Measurements from ENCODE around the gene MB21D2. TPM values are rescaled to one million over a fixed set of nuclear protein-coding genes. Genes with fewer than 3 reads are reported as not detected.

MB21D2 gene
- total RNA-seq, 2 donors from 2014 or later: 3.7 to 5.9 TPM

- Histone ChIP-seq H3K4me3 (no peak overlapping the region), H3K27me3 (no peaks in the 10 kb centered on the region), H3K27ac (no peak overlapping the region), H3K36me3 (no peaks in the 10 kb centered on the region), H3K9me3 (no peaks in the 10 kb centered on the region), H3K4me1 (peaks cover 0 to 17% of the 10 kb centered on the region in 2 donors)
- no peak for DNase-seq (ENCODE audit: low spot score)
- TF ChIP-seq, protein P1, sequence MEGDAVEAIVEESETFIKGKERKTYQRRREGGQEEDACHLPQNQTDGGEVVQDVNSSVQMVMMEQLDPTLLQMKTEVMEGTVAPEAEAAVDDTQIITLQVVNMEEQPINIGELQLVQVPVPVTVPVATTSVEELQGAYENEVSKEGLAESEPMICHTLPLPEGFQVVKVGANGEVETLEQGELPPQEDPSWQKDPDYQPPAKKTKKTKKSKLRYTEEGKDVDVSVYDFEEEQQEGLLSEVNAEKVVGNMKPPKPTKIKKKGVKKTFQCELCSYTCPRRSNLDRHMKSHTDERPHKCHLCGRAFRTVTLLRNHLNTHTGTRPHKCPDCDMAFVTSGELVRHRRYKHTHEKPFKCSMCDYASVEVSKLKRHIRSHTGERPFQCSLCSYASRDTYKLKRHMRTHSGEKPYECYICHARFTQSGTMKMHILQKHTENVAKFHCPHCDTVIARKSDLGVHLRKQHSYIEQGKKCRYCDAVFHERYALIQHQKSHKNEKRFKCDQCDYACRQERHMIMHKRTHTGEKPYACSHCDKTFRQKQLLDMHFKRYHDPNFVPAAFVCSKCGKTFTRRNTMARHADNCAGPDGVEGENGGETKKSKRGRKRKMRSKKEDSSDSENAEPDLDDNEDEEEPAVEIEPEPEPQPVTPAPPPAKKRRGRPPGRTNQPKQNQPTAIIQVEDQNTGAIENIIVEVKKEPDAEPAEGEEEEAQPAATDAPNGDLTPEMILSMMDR (IDR thresholded peaks at IDR 0.05): no peak
Measured at GRCh38 chr3:192915304-192915703, 2.4 kb downstream of the MB21D2 start.

DNA sequence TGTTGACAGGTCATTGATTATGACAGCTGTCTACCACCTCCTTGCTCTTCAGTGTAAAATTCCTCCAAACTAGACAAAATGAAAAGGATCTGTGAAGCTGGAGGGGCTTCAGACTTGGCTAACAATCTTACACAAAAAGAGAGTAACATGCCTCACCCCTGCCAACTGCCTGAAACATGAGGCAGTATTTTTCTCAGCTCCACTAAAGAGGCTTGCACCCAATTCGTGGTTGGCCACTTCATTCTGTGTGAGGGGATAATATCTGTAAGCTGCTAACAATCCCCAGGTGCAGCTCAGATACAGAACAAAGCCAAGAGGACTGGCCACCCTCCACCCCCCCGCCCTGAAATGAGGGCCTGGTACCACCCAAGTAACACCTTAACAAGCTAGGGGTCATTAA is 2.8 kb downstream of the MB21D2 start:
- Histone ChIP-seq H3K9me3 (no peaks in the 10 kb centered on the region), H3K27ac (no peak overlapping the region), H3K36me3 (no peaks in the 10 kb centered on the region), H3K27me3 (no peaks in the 10 kb centered on the region), H3K4me1 (peaks cover 0 to 17% of the 10 kb centered on the region in 2 donors), H3K4me3 (no peak overlapping the region)
- no peak for DNase-seq (ENCODE audit: low spot score)
- TF ChIP-seq, protein P1 (IDR thresholded peaks at IDR 0.05): no peak

GRCh38 chr3:192913540-192913939 is 4.1 kb downstream of the MB21D2 start:
- TF ChIP-seq, protein P1 (IDR thresholded peaks at IDR 0.05): no peak
- Histone ChIP-seq H3K27me3 (no peaks in the 10 kb centered on the region), H3K27ac (no peak overlapping the region), H3K4me1 (peaks cover 0 to 14% of the 10 kb centered on the region in 2 donors), H3K36me3 (no peaks in the 10 kb centered on the region), H3K9me3 (no peaks in the 10 kb centered on the region), H3K4me3 (no peak overlapping the region)
- DNase-seq (ENCODE audit: low spot score): no peak

GRCh38 chr3:192911293-192911692 is 6.4 kb downstream of the MB21D2 start:
- TF ChIP-seq, protein P1 (IDR thresholded peaks at IDR 0.05): no peak

GRCh38 chr3:192907784-192908183 is 9.9 kb downstream of the MB21D2 start:
- Histone ChIP-seq H3K27ac (no peak overlapping the region), H3K4me1 (no peaks in the 10 kb centered on the region), H3K4me3 (no peak overlapping the region), H3K36me3 (no peaks in the 10 kb centered on the region), H3K27me3 (no peaks in the 10 kb centered on the region), H3K9me3 (no peaks in the 10 kb centered on the region)
- no peak for DNase-seq (ENCODE audit: low spot score)
- TF ChIP-seq, protein P1 (IDR thresholded peaks at IDR 0.05): no peak

More at GRCh38 chr3:192911293-192911692, 6.4 kb downstream of the MB21D2 start:
- no peak for DNase-seq (ENCODE audit: low spot score)
- H3K9me3 ChIP-seq: no peaks in the 10 kb centered on the region
- peaks cover 0 to 12% of the 10 kb centered on the region in 2 donors for H3K4me1 ChIP-seq
- H3K27me3 ChIP-seq: no peaks in the 10 kb centered on the region
- no peaks in the 10 kb centered on the region for H3K36me3 ChIP-seq
- H3K4me3 ChIP-seq: no peak overlapping the region
- no peak overlapping the region for H3K27ac ChIP-seq

- no peak for DNase-seq (ENCODE audit: low spot score)
- TF ChIP-seq, protein P1 (IDR thresholded peaks at IDR 0.05): no peak
- no peaks in the 10 kb centered on the region for H3K36me3 ChIP-seq
- no peak overlapping the region for H3K4me3 ChIP-seq
- H3K27ac ChIP-seq: no peak overlapping the region
- no peaks in the 10 kb centered on the region for H3K27me3 ChIP-seq
- H3K9me3 ChIP-seq: no peaks in the 10 kb centered on the region
- no peaks in the 10 kb centered on the region for H3K4me1 ChIP-seq
Measured at GRCh38 chr3:192906940-192907339, 10.7 kb downstream of the MB21D2 start.
